Measurements from ENCODE around the gene HCN3.

DNA sequence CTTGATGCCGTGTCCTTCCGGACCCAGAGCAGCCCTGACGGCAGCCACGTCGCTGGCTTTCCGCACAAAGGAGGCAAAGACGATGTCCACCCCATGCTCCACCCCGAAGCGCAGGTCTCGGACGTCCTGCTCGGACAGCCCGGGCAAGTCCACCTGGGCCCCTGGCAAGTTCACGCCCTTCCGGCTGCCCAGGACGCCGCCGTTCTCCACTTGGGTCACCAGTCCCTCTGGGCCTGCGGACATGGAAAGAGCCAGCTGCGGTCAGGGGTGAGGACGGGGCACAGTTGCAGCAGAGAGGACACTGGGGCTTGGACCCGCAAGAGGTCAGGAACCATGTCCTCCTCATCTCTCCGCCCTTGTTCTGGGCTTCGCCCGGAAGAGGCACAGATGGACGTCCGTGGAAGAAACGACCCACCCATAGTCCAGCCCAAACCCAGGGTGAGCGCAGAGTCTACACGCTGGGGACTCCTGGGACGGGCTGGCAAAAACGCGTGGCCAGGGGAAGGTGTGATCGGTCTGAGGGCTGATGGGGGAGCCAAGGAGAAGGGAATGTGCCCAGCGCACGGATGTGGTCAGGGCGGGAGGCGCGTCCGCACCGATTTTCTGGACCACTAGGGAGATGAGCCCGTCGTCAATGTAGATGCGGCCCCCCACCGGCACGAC lies 17.4 kb downstream of the HCN3 start:
- TF ChIP-seq POLR2A (IDR thresholded peaks at IDR 0.05) = no peak
- TF ChIP-seq, protein P1, sequence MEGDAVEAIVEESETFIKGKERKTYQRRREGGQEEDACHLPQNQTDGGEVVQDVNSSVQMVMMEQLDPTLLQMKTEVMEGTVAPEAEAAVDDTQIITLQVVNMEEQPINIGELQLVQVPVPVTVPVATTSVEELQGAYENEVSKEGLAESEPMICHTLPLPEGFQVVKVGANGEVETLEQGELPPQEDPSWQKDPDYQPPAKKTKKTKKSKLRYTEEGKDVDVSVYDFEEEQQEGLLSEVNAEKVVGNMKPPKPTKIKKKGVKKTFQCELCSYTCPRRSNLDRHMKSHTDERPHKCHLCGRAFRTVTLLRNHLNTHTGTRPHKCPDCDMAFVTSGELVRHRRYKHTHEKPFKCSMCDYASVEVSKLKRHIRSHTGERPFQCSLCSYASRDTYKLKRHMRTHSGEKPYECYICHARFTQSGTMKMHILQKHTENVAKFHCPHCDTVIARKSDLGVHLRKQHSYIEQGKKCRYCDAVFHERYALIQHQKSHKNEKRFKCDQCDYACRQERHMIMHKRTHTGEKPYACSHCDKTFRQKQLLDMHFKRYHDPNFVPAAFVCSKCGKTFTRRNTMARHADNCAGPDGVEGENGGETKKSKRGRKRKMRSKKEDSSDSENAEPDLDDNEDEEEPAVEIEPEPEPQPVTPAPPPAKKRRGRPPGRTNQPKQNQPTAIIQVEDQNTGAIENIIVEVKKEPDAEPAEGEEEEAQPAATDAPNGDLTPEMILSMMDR (IDR thresholded peaks at IDR 0.05) = no peak

All from testis (tissue), 2 donors.